ENCODE results near the gene CACNA1D.

Gene CACNA1D

DNA sequence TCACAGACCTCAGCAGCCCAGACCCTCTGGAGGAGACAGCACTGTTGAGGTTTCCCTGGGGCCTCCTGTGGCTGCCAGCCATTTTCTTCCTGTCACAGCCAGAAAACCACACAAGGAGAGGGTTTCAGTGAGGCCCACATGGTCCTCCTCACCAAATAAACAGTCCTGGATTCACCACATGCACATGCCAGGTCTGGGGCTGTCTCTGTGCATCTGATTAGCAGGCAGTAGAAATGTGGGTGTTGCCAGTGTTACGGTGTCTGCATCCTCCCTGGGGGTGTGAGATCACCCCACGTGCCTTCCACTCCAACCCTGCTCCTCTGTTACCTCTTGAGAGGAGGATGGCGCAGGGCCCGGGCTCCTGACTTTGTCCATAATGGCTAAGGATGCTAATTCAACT lies 211.4 kb downstream of the CACNA1D start:
- no peak overlapping the region for H3K9ac ChIP-seq (ENCODE audit: low read depth, low read length)
- no peaks in the 10 kb centered on the region; the same call in 1 of the 2 replicates for H3K4me1 ChIP-seq (ENCODE audit: insufficient read depth, low read length)
- no peak overlapping the region for H3K4me3 ChIP-seq (ENCODE audit: low read length)
- no peaks in the 10 kb centered on the region for H3K9me3 ChIP-seq (ENCODE audit: insufficient read depth, low read depth, low read length)
- 94% methylated on average over 4 of the region's 4 CpGs for WGBS
- no peak overlapping the region for H3K27ac ChIP-seq (ENCODE audit: low read depth, low read length)
- H3K36me3 ChIP-seq (ENCODE audit: insufficient read depth, low read length), result no peaks in the 10 kb centered on the region
- H3K27me3 ChIP-seq (ENCODE audit: insufficient read depth, low read length), result no peaks in the 10 kb centered on the region

DNA sequence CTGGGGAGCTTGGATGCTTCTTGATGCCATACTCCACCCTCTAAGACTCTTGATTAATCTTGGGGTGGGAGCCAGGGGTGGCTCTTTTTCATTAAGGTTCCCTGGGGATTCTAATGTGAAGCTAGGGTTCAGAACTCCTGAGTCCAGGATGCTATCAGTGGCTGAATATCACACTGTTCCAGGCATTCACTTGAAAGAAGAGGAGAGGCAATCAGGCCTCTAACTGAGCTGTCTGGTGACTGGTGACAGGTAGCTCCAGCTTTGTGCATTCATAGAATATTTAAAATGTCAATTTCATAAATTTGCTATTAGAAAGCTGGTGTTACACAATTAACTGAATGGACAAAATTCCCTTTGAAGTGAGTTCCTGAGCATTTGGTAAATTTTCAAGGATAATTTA lies 212.8 kb downstream of the CACNA1D start:
- no peaks in the 10 kb centered on the region; the same call in 1 of the 2 replicates for H3K4me1 ChIP-seq (ENCODE audit: insufficient read depth, low read length)
- H3K36me3 ChIP-seq (ENCODE audit: insufficient read depth, low read length), result no peaks in the 10 kb centered on the region
- H3K9ac ChIP-seq (ENCODE audit: low read depth, low read length), result no peak overlapping the region
- no peaks in the 10 kb centered on the region for H3K27me3 ChIP-seq (ENCODE audit: insufficient read depth, low read length)
- H3K9me3 ChIP-seq (ENCODE audit: insufficient read depth, low read depth, low read length), result no peaks in the 10 kb centered on the region
- H3K27ac ChIP-seq (ENCODE audit: low read depth, low read length), result no peak overlapping the region
- no peak overlapping the region for H3K4me3 ChIP-seq (ENCODE audit: low read length)

DNA sequence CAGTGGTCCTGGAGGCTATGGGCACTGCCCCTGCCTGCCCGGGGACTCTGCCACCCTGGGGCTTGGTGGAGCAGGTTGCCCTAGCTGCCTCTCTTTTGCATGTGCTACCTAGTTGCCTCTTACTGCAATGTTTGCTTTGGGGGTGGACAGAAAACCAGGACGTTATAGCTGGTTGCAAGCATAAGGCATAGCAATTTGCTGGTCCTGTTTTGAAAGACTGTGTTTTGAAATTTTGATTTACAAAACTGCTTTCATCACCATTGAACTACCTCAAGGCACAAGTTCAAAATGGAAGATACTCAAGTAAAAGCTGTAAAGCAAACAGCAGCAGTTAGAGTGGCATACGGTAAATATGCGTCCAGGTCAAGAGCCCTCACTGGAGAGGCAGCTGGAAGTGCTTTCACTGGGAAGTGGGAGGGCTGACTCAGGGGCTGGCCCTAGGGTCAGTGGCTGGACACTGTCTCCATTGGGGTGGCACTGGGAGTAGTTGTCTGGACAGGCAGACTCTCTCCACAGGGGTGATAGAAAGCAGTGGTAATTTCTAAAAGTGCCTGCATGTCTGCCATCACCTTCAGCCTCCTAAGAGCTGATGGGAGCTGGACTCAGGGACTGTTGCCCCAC lies 213.7 kb downstream of the CACNA1D start:
- no peaks in the 10 kb centered on the region for H3K27me3 ChIP-seq (ENCODE audit: insufficient read depth, low read length)
- no peak overlapping the region for H3K27ac ChIP-seq (ENCODE audit: low read depth, low read length)
- WGBS, result 71% methylated on average over 4 of the region's 4 CpGs
- no peaks in the 10 kb centered on the region for H3K36me3 ChIP-seq (ENCODE audit: insufficient read depth, low read length)
- no peak overlapping the region for H3K4me3 ChIP-seq (ENCODE audit: low read length)
- H3K9me3 ChIP-seq (ENCODE audit: insufficient read depth, low read depth, low read length), result no peaks in the 10 kb centered on the region
- H3K9ac ChIP-seq (ENCODE audit: low read depth, low read length), result no peak overlapping the region
- H3K4me1 ChIP-seq (ENCODE audit: insufficient read depth, low read length), result no peaks in the 10 kb centered on the region; the same call in 1 of the 2 replicates

DNA sequence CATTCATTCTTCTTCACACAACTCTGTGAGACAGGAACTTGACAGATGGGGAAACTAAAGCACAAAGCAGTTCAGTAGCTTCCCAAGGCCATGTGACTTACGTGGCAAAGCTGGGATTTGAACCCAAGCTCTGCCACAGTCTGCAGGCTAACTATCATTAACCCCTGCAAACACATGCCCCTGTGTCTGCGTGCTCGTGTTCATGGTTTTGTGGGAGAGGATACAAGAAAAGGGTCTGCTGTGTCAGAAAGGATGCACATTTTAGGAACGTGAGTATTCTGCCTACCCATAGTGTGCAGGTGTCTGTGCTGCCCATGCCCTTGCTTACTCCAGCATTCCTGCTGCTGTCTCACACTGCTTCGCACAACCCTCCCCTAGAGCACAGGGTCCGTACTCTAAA lies 214.8 kb downstream of the CACNA1D start:
- Histone ChIP-seq H3K27ac (ENCODE audit: low read depth, low read length) (no peak overlapping the region), H3K27me3 (ENCODE audit: insufficient read depth, low read length) (no peaks in the 10 kb centered on the region), H3K4me3 (ENCODE audit: low read length) (no peak overlapping the region), H3K36me3 (ENCODE audit: insufficient read depth, low read length) (no peaks in the 10 kb centered on the region), H3K4me1 (ENCODE audit: insufficient read depth, low read length) (no peaks in the 10 kb centered on the region; the same call in 1 of the 2 replicates), H3K9me3 (ENCODE audit: insufficient read depth, low read depth, low read length) (no peaks in the 10 kb centered on the region), H3K9ac (ENCODE audit: low read depth, low read length) (no peak overlapping the region)
- WGBS, result 87% methylated on average over 6 of the region's 6 CpGs

DNA sequence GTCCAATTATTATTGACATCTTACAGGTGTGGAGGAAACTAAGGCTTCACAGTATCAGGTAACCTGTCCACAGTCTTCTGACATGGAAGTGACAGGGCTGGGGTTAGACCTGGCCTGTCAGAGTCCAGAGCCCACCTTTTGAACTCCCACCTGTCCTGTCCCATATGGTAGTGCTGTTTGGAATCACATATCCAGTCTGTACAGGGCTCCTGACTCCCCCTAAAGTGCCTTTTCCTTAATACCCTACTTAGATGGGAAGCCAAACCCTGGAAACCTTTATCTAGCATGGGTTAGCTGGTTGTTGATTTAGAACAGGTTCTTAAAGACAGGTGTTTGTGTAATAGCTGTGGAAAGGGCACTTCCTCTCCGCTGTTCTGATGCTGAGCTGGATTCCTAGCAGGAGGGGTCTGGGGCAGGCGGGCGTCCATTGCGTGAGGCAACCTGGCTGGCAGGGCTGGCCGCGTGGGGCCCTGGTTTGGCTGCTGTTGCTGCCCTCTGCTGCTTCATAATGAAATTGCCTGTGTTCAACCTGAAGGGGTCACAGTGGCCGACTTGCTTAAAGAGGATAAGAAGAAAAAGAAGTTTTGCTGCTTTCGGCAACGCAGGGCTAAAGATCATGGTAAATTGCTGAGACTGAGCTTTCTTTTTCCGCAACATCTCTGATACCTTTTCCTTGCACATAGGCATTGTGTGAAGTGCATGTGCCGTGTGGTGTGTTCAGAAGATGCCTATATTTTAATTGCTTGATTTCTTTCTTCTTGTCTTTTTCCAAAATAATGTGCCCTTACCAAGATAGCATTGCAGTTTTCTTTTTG lies 215.7 kb downstream of the CACNA1D start:
- Histone ChIP-seq H3K27ac (ENCODE audit: low read depth, low read length) (no peak overlapping the region), H3K4me1 (ENCODE audit: insufficient read depth, low read length) (no peaks in the 10 kb centered on the region; the same call in 1 of the 2 replicates), H3K9ac (ENCODE audit: low read depth, low read length) (no peak overlapping the region), H3K27me3 (ENCODE audit: insufficient read depth, low read length) (no peaks in the 10 kb centered on the region), H3K4me3 (ENCODE audit: low read length) (no peak overlapping the region), H3K9me3 (ENCODE audit: insufficient read depth, low read depth, low read length) (no peaks in the 10 kb centered on the region), H3K36me3 (ENCODE audit: insufficient read depth, low read length) (no peaks in the 10 kb centered on the region)
- 16% methylated on average over 10 of the region's 11 CpGs for WGBS

DNA sequence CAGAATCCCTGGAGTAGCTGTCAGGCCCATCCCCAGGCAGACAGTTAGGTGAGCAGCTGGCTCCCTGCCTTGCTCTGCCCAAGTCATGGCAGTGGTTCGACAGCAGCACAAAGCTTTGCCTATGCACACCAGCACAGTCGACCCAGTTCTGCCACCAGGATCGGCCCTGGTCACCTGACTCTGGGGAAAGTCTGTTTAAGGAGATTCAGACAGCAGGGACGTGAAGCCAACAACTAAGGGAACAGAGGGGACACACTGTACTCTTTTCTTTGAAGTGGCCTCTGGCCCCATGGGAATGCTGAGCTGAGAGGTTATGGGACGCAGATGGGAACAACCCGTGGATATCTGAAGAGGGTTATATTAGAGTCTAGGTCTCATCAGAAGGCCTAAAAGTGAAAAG lies 217.0 kb downstream of the CACNA1D start:
- WGBS, result 88% methylated on average over 6 of the region's 6 CpGs
- H3K36me3 ChIP-seq (ENCODE audit: insufficient read depth, low read length), result no peaks in the 10 kb centered on the region
- no peak overlapping the region for H3K4me3 ChIP-seq (ENCODE audit: low read length)

DNA sequence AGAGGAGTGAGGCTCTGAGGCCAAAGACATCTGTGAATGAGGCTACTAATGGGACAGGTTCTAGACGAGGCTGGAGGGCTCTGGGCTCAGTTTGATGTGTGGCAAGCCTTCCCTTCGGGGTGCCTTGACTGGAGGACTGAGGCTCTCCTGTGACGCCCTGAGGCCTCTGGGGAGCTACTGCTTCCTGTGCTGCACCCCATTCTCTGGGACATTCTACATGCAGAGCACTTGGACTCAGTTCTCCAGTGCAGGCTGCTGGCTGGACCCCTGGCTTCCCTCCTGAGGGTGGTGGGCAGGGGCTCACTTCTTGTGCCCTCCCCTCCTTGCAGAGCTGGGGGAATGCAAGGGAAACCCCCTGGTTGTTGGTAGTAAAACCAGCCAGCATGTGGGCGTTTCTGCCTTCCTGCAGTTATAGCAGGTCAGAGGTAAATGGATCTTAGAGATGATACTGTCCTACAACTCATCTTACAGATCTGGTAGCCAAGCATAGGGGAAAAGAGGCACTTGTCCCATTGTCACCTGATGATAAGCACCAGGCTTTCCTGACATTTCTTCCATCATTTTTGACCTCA lies 218.5 kb downstream of the CACNA1D start:
- Histone ChIP-seq H3K27me3 (ENCODE audit: insufficient read depth, low read length) (no peaks in the 10 kb centered on the region), H3K4me1 (ENCODE audit: insufficient read depth, low read length) (no peaks in the 10 kb centered on the region), H3K36me3 (ENCODE audit: insufficient read depth, low read length) (no peaks in the 10 kb centered on the region), H3K27ac (ENCODE audit: low read depth, low read length) (no peak overlapping the region), H3K9ac (ENCODE audit: low read depth, low read length) (no peak overlapping the region), H3K4me3 (ENCODE audit: low read length) (no peak overlapping the region), H3K9me3 (ENCODE audit: insufficient read depth, low read depth, low read length) (no peaks in the 10 kb centered on the region)
- 90% methylated on average over 4 of the region's 4 CpGs for WGBS

More for the DNA sequence above, 217.0 kb downstream of the CACNA1D start:
- H3K9ac ChIP-seq (ENCODE audit: low read depth, low read length), result no peak overlapping the region
- no peaks in the 10 kb centered on the region for H3K9me3 ChIP-seq (ENCODE audit: insufficient read depth, low read depth, low read length)
- H3K27ac ChIP-seq (ENCODE audit: low read depth, low read length), result no peak overlapping the region
- no peaks in the 10 kb centered on the region for H3K4me1 ChIP-seq (ENCODE audit: insufficient read depth, low read length)
- no peaks in the 10 kb centered on the region for H3K27me3 ChIP-seq (ENCODE audit: insufficient read depth, low read length)

DNA sequence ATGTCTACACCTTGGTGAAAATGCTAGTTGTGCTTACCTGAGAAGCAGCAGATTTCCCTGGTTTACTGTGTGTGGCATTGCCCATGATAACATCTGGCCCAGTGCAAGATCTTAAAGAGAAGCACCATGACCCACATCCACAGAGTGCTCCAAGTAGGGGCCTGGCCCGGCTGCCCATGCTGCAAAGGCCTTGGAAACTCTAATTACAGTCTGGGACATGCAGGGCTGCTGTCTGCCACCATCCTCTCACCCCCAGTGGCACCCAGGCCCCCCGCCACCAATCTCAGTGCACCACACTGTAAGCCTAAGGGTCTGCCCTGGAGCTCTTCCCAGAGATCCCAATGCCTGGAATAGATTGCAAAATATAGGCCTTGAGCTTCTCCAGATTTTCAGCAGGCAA lies 219.2 kb downstream of the CACNA1D start:
- Histone ChIP-seq H3K27me3 (ENCODE audit: insufficient read depth, low read length) (no peaks in the 10 kb centered on the region), H3K27ac (ENCODE audit: low read depth, low read length) (no peak overlapping the region), H3K36me3 (ENCODE audit: insufficient read depth, low read length) (no peaks in the 10 kb centered on the region), H3K9me3 (ENCODE audit: insufficient read depth, low read depth, low read length) (no peaks in the 10 kb centered on the region), H3K4me1 (ENCODE audit: insufficient read depth, low read length) (no peaks in the 10 kb centered on the region), H3K9ac (ENCODE audit: low read depth, low read length) (no peak overlapping the region), H3K4me3 (ENCODE audit: low read length) (no peak overlapping the region)
- 88% methylated on average over 2 of the region's 2 CpGs for WGBS

DNA sequence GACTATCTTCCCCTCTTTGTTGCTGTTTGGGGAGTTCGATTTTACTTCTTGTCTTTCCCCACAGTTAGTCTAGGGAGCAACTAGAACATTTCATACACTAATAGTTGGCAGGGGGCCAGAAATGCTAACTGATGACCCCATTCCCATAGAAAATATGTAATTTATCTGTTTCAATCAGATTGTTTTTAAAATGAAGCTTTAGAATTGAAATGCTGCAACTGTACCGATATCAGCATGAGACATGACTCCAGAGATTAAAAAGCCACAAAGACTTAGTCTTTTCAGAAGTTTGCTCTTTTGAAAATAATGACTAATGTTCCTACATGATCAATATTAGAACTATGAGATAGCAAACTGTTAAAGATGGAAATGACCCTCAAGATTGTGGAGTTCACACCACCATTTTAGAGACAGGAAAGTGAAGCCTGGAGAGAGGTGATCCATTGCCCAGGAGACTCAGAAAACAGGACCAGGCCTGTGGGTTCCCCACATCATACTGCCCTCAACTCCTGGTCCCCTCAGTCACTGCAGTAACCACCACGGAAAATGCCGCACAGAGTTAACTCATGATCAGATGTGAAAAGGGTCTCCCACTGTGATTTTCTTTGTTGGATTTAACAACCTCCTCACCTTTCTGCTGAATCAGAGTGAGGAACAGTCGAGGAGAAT lies 221.5 kb downstream of the CACNA1D start:
- Histone ChIP-seq H3K9me3 (ENCODE audit: insufficient read depth, low read depth, low read length) (no peaks in the 10 kb centered on the region), H3K27ac (ENCODE audit: low read depth, low read length) (no peak overlapping the region), H3K4me3 (ENCODE audit: low read length) (no peak overlapping the region), H3K4me1 (ENCODE audit: insufficient read depth, low read length) (no peaks in the 10 kb centered on the region; the same call in 1 of the 2 replicates), H3K9ac (ENCODE audit: low read depth, low read length) (no peak overlapping the region), H3K36me3 (ENCODE audit: insufficient read depth, low read length) (no peaks in the 10 kb centered on the region), H3K27me3 (ENCODE audit: insufficient read depth, low read length) (no peaks in the 10 kb centered on the region)
- 79% methylated on average over 5 of the region's 5 CpGs for WGBS

DNA sequence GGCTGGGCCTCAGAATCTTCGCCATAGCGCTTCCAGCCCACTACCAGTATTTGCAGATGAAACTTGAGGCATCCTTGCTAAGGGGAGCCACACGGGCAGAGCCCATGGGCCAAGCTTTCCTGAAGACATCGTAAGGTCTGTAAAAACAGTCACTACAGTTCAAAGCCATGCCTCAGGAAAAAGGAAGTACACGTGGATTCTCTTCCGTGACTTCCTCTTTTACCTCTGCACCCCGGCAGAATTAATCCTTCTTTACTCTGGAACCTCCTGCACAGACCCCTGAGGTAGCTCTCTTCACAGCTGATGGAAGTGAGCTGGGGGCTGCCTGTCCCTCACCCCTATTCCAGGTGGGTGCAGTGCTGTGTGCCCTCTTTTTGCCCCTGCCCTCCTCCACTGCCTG lies 222.6 kb downstream of the CACNA1D start:
- H3K4me1 ChIP-seq (ENCODE audit: insufficient read depth, low read length), result no peaks in the 10 kb centered on the region; the same call in 1 of the 2 replicates
- 94% methylated on average over 7 of the region's 7 CpGs for WGBS
- no peak overlapping the region for H3K27ac ChIP-seq (ENCODE audit: low read depth, low read length)
- no peaks in the 10 kb centered on the region for H3K36me3 ChIP-seq (ENCODE audit: insufficient read depth, low read length)
- H3K9me3 ChIP-seq (ENCODE audit: insufficient read depth, low read depth, low read length), result no peaks in the 10 kb centered on the region
- H3K4me3 ChIP-seq (ENCODE audit: low read length), result no peak overlapping the region
- no peaks in the 10 kb centered on the region for H3K27me3 ChIP-seq (ENCODE audit: insufficient read depth, low read length)
- no peak overlapping the region for H3K9ac ChIP-seq (ENCODE audit: low read depth, low read length)

DNA sequence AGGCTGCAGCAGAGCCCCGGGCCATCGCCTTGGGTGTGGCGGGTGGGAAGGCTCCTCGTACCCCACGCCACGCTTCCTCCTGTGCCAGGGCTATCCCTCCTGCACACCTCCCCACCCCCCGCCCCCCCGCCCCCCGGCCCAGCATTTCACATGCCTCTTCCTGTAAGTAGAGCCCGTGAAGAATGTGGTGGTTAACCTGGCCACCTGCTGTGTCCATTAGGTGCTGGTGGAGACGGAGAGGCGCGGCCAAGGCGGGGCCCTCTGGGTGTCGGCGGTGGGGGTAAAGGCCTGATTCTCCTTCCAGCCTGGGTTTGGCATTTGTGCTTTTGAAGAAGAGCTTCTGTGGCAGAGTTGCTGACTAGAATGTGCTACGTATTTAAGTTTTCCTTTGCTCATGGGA lies 224.1 kb downstream of the CACNA1D start:
- Histone ChIP-seq H3K4me3 (ENCODE audit: low read length) (no peak overlapping the region), H3K27ac (ENCODE audit: low read depth, low read length) (no peak overlapping the region), H3K27me3 (ENCODE audit: insufficient read depth, low read length) (no peaks in the 10 kb centered on the region), H3K36me3 (ENCODE audit: insufficient read depth, low read length) (no peaks in the 10 kb centered on the region), H3K9ac (ENCODE audit: low read depth, low read length) (no peak overlapping the region), H3K9me3 (ENCODE audit: insufficient read depth, low read depth, low read length) (no peaks in the 10 kb centered on the region), H3K4me1 (ENCODE audit: insufficient read depth, low read length) (no peaks in the 10 kb centered on the region; the same call in 1 of the 2 replicates)
- 76% methylated on average over 10 of the region's 17 CpGs for WGBS

Measured in HUES64 (cell line).